ENCODE results near the gene USP37. TPM values are rescaled to one million over a fixed set of nuclear protein-coding genes. Genes with fewer than 3 reads are reported as not detected.

The USP37 gene
- total RNA-seq, 2 experiments from 2014 or later, result 42.5 to 46.8 TPM

DNA sequence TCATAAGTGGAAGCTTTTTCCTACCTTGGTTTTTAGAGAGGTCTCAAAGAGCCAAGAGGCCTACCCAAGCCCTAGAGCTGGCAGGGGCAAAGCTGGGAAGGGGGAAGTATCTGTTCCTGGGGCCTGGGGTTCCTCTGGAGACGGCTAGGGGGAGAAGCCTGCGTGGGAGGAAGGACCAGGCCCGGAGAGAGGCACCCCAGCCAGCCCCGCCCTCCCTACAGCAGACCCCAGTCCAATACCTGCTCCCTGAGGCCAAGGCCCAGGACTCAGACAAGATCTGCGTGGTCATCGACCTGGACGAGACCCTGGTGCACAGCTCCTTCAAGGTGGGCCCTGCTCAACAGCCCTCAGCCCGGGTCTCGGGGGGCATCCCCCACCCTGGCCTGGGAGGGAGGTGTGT lies 166.3 kb downstream of the USP37 start:
- intact Hi-C loops (cut with DNase I, micrococcal nuclease), result loop anchor here in 1 of 2 experiments (10.0 kb wide), 1 partner anchor 1143 kb away; the partner anchor contains the start of genes CHPF and TMEM198
- Mint-ChIP-seq H3K36me3 (ENCODE audit: low read depth) (peaks cover 19% of the 10 kb centered on the region), H3K27ac (no peak overlapping the region), H3K27me3 (peaks cover 5% of the 10 kb centered on the region), H3K4me3 (peak overlapping the region; percentile 85), H3K9me3 (ENCODE audit: low read depth) (no peaks in the 10 kb centered on the region), H3K4me1 (peaks cover 40% of the 10 kb centered on the region)
- ATAC-seq, result no peak
- no peak for DNase-seq
- CTCF ChIA-PET, result interaction anchor here (0.9 kb wide), 1 partner anchor 600 kb away, joined by 3 read pairs; no protein-coding TSS in a partner anchor
- POLR2A ChIA-PET, result interaction anchor here (0.6 kb wide), 1 partner anchor 454 kb away, joined by 3 read pairs; no protein-coding TSS in a partner anchor

DNA sequence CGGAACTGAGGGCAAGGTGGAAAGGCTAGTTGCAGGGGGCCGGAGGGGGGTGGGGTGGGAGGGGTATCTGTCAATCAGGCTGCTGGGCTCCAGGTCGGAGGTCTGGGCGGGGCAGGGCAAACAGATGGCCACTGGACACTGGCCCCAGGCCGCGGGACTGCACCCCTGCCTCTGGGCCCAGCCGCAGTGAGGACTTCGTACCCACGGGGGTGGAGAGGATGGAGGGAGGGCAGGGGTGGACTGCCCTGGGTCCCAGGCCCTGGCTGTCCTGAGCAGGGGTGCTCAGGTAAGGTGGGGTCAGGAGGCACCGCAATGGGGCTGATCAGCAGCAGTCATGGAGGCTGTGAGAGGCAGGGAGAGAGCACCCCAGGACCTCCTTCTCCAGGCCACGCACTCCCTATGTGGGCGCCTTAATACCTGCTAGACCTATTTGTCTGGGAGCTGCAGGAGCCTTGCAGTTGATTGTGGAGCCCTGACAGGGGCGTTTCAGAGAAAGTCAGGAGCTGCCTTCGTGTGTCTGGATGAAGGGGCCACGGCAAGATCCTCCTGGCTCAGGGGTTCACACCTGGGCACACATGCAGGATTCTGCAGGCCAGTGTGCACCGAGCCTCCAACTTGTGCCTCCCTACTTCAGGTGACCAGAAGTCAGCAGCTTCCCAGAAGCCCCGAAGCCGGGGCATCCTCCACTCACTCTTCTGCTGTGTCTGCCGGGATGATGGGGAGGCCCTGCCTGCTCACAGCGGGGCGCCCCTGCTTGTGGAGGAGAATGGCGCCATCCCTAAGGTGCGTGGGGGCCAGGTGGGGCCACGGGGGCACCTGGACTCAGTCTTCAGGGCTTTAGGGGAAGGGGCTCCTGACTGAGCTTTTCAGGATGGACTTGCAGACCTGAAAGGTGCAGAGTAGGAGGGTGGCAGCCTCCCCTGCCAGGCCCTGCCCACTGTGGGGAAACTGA lies 166.9 kb downstream of the USP37 start:
- Mint-ChIP-seq H3K4me3 (peak overlapping the region; percentile 85), H3K4me1 (peaks cover 41% of the 10 kb centered on the region), H3K9me3 (ENCODE audit: low read depth) (no peaks in the 10 kb centered on the region), H3K36me3 (ENCODE audit: low read depth) (peaks cover 19% of the 10 kb centered on the region), H3K27me3 (peaks cover 6% of the 10 kb centered on the region), H3K27ac (no peak overlapping the region)
- intact Hi-C loops (cut with DNase I, micrococcal nuclease), result loop anchor here in 1 of 2 experiments (10.0 kb wide), 1 partner anchor 1144 kb away; the partner anchor contains the start of genes CHPF and TMEM198
- ATAC-seq (no peak), DNase-seq (no peak)
- CTCF ChIA-PET, result interaction anchor here (0.9 to 1.4 kb wide), 2 partner anchors 247 to 600 kb away, joined by 3 to 4 read pairs; no protein-coding TSS in a partner anchor
- POLR2A ChIA-PET, result interaction anchor here (0.6 kb wide), 1 partner anchor 455 kb away, joined by 3 read pairs; no protein-coding TSS in a partner anchor

Small RNA genes within 50 kb of the gene (microRNA-seq; reads per million reads assigned to microRNA genes)
- 15,265 reads per million, percentile 97 among the genes with 10 or more reads in this experiment for gene MIR26B (ENCODE audit: borderline replicate concordance)

Other genes starting within 250 kb of the USP37 start
- gene CATIP, start 211.5 kb downstream of the USP37 start, total RNA-seq, result not detected
- gene SLC11A1, start 186.1 kb downstream of the USP37 start, total RNA-seq, result under 1 TPM; 0.05 to 0.09 TPM
- 10 to 100 TPM; 57.7 to 65.4 TPM for gene CTDSP1, start 168.5 kb downstream of the USP37 start, total RNA-seq
- gene VIL1, start 149.2 kb downstream of the USP37 start, total RNA-seq, result not detected
- gene CNOT9, start 488 bp upstream of the USP37 start, total RNA-seq, result 100 to 1,000 TPM; 100 to 105 TPM
- under 1 TPM; 0.18 to 0.83 TPM for gene PLCD4, start 39.5 kb upstream of the USP37 start, total RNA-seq
- gene ZNF142, start 91.3 kb upstream of the USP37 start, total RNA-seq, result 10 to 100 TPM; 31.5 to 42.4 TPM
- 10 to 100 TPM; 74.3 to 92.3 TPM for gene BCS1L, start 91.3 kb upstream of the USP37 start, total RNA-seq
- gene RNF25, start 103.7 kb upstream of the USP37 start, total RNA-seq, result 10 to 100 TPM; 14.1 to 29.2 TPM
- 10 to 100 TPM; 13.1 to 19.3 TPM for gene STK36, start 103.7 kb upstream of the USP37 start, total RNA-seq
- gene TTLL4, start 142.5 kb upstream of the USP37 start, total RNA-seq, result 10 to 100 TPM; 33.7 to 46.6 TPM
- gene CYP27A1, start 213.8 kb upstream of the USP37 start, total RNA-seq, result under 1 TPM; 0.12 to 0.16 TPM